Measurements from ENCODE around the gene EFCC1. TPM values are rescaled to one million over a fixed set of nuclear protein-coding genes. Genes with fewer than 3 reads are reported as not detected.

EFCC1 gene
- total RNA-seq, 1 experiment from 2014 or later: not detected

DNA sequence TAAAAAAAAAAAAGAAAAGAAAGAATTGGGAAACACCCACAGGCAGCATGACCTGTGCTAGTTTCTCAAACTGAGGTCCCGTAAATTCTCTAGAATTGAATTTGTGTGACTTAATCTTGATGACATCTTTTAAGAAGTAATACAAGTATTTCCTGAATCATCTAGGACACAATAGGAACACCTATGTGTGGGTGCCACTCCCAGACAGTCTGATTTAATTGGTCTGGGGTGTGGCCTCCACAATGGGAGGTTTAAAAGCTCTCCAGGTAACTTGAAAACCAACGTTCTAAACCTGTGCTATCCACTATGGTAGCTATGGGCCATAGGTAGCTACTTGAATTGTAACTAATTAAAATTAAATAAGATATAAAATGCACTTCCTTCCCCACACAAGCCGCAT is 35.3 kb upstream of the EFCC1 start:
- CTCF ChIA-PET: no interaction called here
- TF ChIP-seq EZH2 (IDR thresholded peaks at IDR 0.05; ENCODE audit: borderline replicate concordance, low read depth, low read length, poor library complexity, severe bottlenecking) (no peak), CTCF (conservative IDR thresholded peaks at IDR 0.05; ENCODE audit: low read depth, low read length) (no peak)
- H3K4me3 ChIP-seq (ENCODE audit: low read depth, low read length, poor library complexity, severe bottlenecking): no peak overlapping the region
- H3K27me3 ChIP-seq (replicated peaks; ENCODE audit: insufficient read depth, low read depth, low read length, poor library complexity): no peaks in the 10 kb centered on the region
- DNase-seq (ENCODE audit: low spot score): no peak
- no TSS peak for BruUV-seq (replicated peaks)
- no peak overlapping the region for H3K27ac ChIP-seq (ENCODE audit: low read depth, low read length, poor library complexity, severe bottlenecking)
- POLR2A ChIA-PET (ENCODE audit: low non-redundant PET): no interaction called here
- no peaks in the 10 kb centered on the region for H3K9me3 ChIP-seq (ENCODE audit: low read depth, low read length, poor library complexity, severe bottlenecking)
- H3K36me3 ChIP-seq (ENCODE audit: insufficient read depth, low read length, poor library complexity, severe bottlenecking): no peaks in the 10 kb centered on the region
- no peaks in the 10 kb centered on the region for H3K4me1 ChIP-seq (ENCODE audit: insufficient read depth, low read length, poor library complexity, severe bottlenecking)
- intact Hi-C loops (cut with micrococcal nuclease; ENCODE audit: unreplicated experiment): no loop called here

- BruUV-seq (replicated peaks): no TSS peak
- intact Hi-C loops (cut with micrococcal nuclease; ENCODE audit: unreplicated experiment): no loop called here
- no peak overlapping the region for H3K4me3 ChIP-seq (ENCODE audit: low read depth, low read length, poor library complexity, severe bottlenecking)
- H3K36me3 ChIP-seq (ENCODE audit: insufficient read depth, low read length, poor library complexity, severe bottlenecking): no peaks in the 10 kb centered on the region
- no peak overlapping the region for H3K27ac ChIP-seq (ENCODE audit: low read depth, low read length, poor library complexity, severe bottlenecking)
- no peaks in the 10 kb centered on the region for H3K4me1 ChIP-seq (ENCODE audit: insufficient read depth, low read length, poor library complexity, severe bottlenecking)
- H3K9me3 ChIP-seq (ENCODE audit: low read depth, low read length, poor library complexity, severe bottlenecking): no peaks in the 10 kb centered on the region
- ChIA-PET CTCF (no interaction called here), POLR2A (ENCODE audit: low non-redundant PET) (no interaction called here)
- no peak for TF ChIP-seq EZH2 (IDR thresholded peaks at IDR 0.05; ENCODE audit: borderline replicate concordance, low read depth, low read length, poor library complexity, severe bottlenecking)
- no peak for TF ChIP-seq CTCF (conservative IDR thresholded peaks at IDR 0.05; ENCODE audit: low read depth, low read length)
- no peak for DNase-seq (ENCODE audit: low spot score)
- H3K27me3 ChIP-seq (replicated peaks; ENCODE audit: insufficient read depth, low read depth, low read length, poor library complexity): no peaks in the 10 kb centered on the region
Observed at GRCh38 chr3:128967748-128968355, 33.3 kb upstream of the EFCC1 start.

GRCh38 chr3:128969993-128970739 is 30.9 kb upstream of the EFCC1 start:
- Histone ChIP-seq H3K9me3 (ENCODE audit: low read depth, low read length, poor library complexity, severe bottlenecking) (no peaks in the 10 kb centered on the region), H3K27ac (ENCODE audit: low read depth, low read length, poor library complexity, severe bottlenecking) (no peak overlapping the region), H3K36me3 (ENCODE audit: insufficient read depth, low read length, poor library complexity, severe bottlenecking) (no peaks in the 10 kb centered on the region), H3K27me3 (replicated peaks; ENCODE audit: insufficient read depth, low read depth, low read length, poor library complexity) (no peaks in the 10 kb centered on the region), H3K4me1 (ENCODE audit: insufficient read depth, low read length, poor library complexity, severe bottlenecking) (no peaks in the 10 kb centered on the region), H3K4me3 (ENCODE audit: low read depth, low read length, poor library complexity, severe bottlenecking) (no peak overlapping the region)
- DNase-seq (ENCODE audit: low spot score): peak; percentile 69
- CTCF ChIA-PET: interaction anchor here (0.6 to 2.8 kb wide), 20 partner anchors 14 to 470 kb away, joined by 3 to 35 read pairs (median 4); partner anchors contain the start of genes CFAP92, EFCAB12, IFT122 and MBD4
- intact Hi-C loops (cut with micrococcal nuclease; ENCODE audit: unreplicated experiment): loop anchor here (1.0 to 10.0 kb wide), 2 partner anchors 125 to 275 kb away; no protein-coding TSS in a partner anchor
- peak; percentile 97 for TF ChIP-seq CTCF (conservative IDR thresholded peaks at IDR 0.05; ENCODE audit: low read depth, low read length)
- no peak for TF ChIP-seq EZH2 (IDR thresholded peaks at IDR 0.05; ENCODE audit: borderline replicate concordance, low read depth, low read length, poor library complexity, severe bottlenecking)
- POLR2A ChIA-PET (ENCODE audit: low non-redundant PET): interaction anchor here (0.6 kb wide), 1 partner anchor 134 kb away, joined by 5 read pairs; no protein-coding TSS in a partner anchor
- no TSS peak for BruUV-seq (replicated peaks)
